Endothelial cell of umbilical vein (primary cell): ENCODE measurements around the gene ZNF609.

Experiments used
- CTCF ChIP-seq, 2 donors: IDR thresholded peaks; 1 replicate in 1 of 2; 2 replicates in 1 of 2; pipeline ENCODE4 v1.5.1; 2011; ENCODE audit warnings: low read length in 2 of 2, mild to moderate bottlenecking in 2 of 2, moderate library complexity in 2 of 2, control low read depth in 1 of 2, inconsistent platforms in 1 of 2, low read depth in 1 of 2; ENCODE audit not compliant: insufficient read depth in 1 of 2; ENCODE audit errors: extremely low read depth in 1 of 2
- EZH2 ChIP-seq: IDR thresholded peaks from 2 replicates; pipeline ENCODE4 v1.6.1; 2012; ENCODE audit warnings: borderline replicate concordance, low read depth, mild to moderate bottlenecking, moderate library complexity, low read length, inconsistent platforms; ENCODE audit not compliant: severe bottlenecking
- GATA2 ChIP-seq: IDR thresholded peaks from 2 replicates; pipeline ENCODE4 v1.7.0; 2011; ENCODE audit warnings: low read depth, mild to moderate bottlenecking, moderate library complexity, mixed read lengths, low read length; ENCODE audit not compliant: insufficient read length, insufficient read depth
- POLR2A ChIP-seq: IDR thresholded peaks from 2 replicates; pipeline ENCODE4 v1.6.1; 2012; ENCODE audit warnings: low read depth, mild to moderate bottlenecking, control low read depth, low read length

GRCh38 chr15:64571857-64572291 lies 111.5 kb downstream of the ZNF609 start:
- TF ChIP-seq CTCF (IDR thresholded peaks at IDR 0.05; ENCODE audit: extremely low read depth in 1 of 2, insufficient read depth in 1 of 2, low read depth in 1 of 2, low read length in 2 of 2), result no peak
- no peak for TF ChIP-seq GATA2
- no peak for TF ChIP-seq POLR2A
- no peak for TF ChIP-seq EZH2
